ENCODE results near the gene ARHGAP26.
A peak's percentile ranks its signal among the peaks of the same experiment; 100 is the strongest.

The ARHGAP26 gene

DNA sequence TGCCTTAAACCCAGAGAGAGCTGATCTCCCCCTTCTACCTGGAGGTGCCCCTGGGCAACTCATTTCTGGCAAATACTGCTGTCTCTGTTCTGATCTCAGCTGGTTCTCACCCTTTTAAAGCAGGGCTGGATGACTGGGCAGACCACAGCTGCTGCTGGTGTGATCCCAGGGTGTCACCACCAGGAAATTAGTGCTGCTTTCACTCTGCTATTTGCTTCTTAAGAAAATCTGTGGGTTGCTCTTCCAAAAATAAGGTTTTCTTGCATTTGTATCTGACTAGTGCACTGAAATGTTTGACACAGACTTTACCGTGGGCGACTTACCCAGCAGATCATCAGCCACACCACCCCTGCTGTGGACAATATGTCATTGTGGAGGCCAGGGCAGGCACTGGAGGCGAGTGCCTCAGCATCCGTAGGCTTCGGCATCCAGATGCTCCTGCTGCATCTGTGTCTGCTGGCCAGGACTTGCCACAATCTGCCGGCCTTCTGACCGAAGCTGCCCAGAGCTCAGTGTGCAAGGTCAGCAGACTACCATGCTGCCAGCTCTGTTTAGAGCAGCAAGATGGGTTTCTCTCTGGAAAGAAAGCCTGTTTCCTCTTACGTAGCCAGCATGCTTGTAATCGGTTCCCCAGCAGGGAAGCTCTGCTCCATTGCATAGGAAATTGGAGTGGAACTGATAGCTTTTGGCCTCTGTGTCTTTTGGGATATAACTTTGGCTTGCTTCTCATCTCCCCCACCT lies 13.6 kb downstream of the ARHGAP26 start:
- DNase-seq (ENCODE audit: low spot score): peak; percentile 72

DNA sequence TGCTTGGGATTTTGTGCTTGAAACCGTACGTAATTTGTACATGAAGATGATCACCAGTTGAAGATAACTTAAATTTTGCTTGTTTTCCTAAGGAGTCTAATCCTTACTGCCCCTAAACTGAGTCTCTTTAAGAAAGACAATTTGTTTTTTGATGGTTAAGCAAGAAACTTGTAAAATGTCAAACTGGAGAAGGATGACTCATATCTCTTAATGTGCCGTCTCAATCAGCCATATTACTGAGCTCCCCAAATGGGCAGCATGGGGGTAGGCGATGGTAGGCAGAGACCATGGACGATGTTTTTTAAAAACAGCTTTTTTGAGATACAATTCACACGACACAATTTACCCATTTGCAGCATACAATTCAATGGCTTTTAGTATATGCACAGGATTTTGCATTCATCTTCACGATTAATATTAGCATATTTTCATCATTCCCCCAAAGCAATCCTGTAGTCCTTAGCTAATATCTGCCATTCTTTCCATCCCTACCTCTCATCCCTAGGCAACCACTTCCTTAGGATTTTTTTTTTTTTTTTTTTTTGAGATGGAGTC lies 14.3 kb downstream of the ARHGAP26 start:
- DNase-seq (ENCODE audit: low spot score): no peak

DNA sequence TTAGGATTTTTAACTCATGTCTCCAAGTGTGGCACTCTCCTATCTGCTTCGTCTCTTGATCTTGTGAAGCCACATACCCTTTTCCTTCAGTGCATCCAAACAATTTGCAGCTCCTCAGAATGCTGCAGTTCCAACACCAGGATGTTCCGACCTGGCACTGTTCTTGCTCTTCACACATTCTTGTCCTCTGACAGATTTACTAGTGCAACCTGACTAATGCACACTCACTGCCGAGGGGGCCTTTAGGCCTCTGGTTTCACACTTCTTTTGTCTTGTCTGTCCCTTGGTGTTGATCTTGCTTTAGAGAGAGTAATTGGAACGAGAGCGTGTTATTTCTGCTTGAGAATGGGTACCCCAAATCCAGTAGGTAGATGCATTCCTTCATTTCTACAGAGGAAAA lies 15.0 kb downstream of the ARHGAP26 start:
- no peak for DNase-seq (ENCODE audit: low spot score)

DNA sequence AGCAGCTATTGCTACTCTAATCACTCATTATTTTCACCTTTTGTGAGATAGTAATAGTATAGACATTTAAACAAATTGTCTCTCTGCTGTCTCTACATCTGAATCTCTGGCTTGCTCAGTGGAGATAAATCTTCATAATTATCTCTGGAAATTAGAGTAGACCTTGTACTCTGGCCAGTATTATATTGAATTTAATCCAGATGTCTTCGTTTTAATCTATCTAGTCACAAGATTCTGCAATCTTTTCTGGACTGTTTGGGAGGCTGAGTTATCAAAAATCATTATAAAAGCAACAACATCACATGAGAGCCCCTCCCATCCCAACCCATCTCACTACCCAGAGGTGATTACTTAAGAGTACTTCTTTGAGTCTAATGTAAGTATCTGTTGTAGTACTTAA lies 19.0 kb downstream of the ARHGAP26 start:
- DNase-seq (ENCODE audit: low spot score): no peak

DNA sequence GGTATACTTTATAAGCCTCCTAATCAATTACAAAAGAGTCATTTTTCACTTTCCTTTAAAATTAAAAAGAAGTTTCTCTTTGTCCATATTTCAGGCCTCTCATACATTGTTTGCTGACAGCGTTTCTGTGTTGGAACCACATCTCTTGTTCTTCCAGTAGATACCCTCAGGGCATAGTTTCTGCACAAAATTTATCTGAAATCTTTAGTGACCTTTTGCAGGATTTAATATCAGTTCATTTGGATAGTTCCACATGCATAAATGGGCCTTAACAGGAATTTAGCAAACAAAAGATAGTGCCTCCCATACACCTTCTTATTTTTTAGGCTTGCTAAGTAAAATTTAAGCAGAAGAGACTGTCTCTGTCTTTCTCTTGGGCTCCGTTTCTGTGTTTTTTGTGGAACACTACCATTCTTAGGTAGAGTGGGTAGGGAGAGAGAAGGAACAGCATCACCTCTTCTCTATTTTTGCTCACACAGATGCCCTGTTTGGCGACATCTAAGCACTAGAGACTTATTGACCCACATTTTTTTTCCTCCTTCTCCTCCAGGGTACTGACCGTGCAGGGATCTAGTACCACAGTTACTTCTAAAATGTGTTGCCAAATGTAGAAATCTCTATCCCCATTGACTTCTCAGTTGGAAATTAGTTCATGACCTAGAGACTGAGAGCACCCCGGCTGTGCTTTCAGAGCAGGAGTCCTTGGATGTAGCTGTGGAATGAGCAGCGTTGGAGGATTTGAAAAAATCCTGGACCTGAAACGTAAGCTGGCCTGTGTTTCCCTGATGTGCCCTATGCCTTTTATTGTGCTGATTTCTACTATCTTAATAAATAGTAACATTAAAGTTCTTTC lies 22.1 kb downstream of the ARHGAP26 start:
- DNase-seq (ENCODE audit: low spot score): no peak

DNA sequence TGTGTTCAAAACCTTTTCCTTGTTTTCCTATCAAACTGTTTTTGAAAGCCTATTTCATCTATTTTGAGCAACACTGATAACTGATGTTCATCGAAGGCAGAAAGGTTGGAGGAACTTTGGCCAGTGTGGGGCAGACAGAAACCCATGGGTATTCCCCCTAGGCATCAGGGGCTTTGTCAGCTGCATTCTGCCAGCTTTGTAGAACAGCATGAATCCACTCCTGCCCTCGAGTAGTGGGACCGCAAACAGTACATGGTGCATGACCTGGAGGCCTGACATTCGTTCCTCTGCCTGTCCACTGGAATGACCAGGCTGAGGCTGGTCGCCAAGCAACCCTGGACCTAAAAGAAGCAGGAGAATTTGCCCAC lies 22.7 kb downstream of the ARHGAP26 start:
- no peak for DNase-seq (ENCODE audit: low spot score)

DNA sequence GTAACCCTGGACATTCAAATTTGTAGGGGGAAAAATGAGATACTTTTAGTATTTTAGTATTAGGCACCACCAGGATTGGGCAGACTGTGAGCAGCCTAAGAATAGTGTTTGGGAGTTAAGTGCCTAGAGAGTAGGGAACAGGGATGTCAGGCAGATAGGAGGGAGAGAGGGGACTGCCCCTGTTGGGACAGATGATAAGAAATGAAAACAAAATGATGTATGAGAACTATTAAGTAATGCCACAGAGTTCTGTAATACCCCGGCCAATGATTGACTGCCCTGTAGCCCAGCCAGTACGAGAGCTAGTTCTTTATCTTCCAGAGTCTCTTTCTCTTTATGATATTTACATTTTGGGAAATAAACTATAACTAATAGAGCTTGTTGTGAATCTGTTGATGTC lies 24.4 kb downstream of the ARHGAP26 start:
- no peak for DNase-seq (ENCODE audit: low spot score)

DNA sequence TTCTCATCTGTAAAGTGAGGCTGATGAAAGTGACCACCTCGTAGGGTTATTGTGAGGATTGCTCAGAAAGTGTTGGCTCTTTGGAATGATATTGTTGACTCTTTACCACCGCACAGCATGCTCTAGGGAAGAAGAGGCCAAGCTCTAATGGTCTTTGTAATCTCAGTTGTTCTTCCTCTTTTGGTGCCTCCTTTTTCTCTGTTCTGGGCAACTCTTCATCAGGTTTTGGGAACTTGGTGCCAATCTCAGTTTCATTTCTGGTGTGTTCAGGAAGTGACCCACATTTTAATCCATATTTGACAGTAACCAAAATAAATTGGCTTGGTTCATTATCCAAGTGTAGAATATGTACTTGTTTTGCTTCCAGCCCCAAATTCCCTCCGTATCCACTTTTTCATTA lies 25.1 kb downstream of the ARHGAP26 start:
- no peak for DNase-seq (ENCODE audit: low spot score)

DNA sequence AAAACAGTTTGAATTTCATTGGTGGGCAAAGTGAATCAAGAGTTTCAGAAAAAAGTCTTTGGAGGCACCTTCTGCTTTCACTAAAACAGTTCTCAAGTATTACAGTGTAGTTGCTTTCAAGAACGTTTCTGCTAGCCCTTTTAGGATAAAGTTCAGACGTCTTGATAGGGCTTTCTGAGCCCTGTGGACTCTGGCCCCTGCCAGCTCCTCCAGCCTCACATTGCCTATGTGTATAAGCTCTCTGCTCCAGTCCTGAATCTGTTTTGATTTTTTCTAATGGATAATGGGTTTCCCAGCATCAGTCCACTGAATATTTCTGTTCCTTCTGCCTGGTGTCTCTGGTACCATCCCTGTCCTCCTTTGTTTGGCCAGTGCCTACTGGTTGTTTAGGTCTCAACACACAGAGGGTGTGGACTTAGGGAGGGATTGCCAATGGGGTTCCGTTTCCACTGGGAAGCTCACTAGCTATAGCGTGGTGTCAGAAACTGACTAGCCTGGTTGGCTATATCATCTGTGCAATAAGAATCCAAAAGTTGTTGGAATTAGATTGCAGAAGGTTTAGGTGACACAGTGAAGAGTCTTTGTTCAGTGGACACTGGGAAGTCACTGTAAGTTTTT lies 26.4 kb downstream of the ARHGAP26 start:
- DNase-seq (ENCODE audit: low spot score): no peak

DNA sequence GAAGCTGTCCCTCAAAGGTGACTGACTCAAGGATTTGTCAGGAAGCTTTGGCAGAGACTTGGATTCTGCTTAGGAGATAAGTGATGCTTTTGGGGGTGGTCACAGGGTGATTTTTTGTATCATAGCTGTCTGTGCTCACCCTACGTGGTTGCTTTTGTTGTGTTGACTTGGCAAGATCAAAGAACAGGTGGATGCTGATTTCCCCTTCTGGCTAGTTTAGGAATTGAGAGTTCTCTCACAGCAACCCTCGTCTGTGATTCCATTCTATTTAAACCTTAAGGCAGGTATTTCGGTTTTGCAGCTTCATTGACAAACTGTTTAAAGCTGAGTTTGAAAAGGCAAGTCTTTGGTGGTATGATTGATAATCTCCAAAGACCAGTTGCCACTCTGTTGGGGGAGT lies 27.2 kb downstream of the ARHGAP26 start:
- no peak for DNase-seq (ENCODE audit: low spot score)

DNA sequence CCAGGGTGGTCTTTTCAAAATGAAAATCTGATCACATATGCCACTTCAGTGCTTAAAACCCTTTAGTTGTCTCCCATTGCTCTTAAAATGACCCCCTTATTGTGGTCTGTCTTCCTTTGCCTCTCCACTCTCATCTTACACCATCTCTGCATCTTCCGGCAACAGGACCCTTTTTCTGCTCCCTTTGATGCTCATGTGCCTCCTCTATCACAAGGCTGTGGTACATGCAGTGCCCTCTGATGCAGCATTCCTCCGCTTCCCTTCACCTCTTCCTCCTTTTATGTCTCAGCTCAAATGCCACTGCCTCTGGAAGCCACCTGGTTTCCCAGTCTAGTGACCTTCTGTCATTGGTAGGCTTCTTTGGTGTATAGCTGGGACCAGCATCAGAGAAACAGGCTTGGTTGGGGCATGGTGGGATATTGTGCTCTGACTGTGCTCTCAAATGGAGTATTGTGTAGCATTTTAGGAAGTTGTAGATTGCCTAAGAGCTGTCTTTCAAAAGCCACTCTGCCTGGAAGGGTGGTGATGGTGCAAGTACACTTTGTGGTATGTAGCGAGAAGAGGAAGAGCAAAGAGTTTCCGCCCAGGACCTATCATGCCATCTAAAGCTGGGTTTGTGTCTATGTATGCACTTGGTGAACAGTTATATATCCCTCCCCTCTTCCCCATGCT lies 28.1 kb downstream of the ARHGAP26 start:
- DNase-seq (ENCODE audit: low spot score): peak; percentile 48

DNA sequence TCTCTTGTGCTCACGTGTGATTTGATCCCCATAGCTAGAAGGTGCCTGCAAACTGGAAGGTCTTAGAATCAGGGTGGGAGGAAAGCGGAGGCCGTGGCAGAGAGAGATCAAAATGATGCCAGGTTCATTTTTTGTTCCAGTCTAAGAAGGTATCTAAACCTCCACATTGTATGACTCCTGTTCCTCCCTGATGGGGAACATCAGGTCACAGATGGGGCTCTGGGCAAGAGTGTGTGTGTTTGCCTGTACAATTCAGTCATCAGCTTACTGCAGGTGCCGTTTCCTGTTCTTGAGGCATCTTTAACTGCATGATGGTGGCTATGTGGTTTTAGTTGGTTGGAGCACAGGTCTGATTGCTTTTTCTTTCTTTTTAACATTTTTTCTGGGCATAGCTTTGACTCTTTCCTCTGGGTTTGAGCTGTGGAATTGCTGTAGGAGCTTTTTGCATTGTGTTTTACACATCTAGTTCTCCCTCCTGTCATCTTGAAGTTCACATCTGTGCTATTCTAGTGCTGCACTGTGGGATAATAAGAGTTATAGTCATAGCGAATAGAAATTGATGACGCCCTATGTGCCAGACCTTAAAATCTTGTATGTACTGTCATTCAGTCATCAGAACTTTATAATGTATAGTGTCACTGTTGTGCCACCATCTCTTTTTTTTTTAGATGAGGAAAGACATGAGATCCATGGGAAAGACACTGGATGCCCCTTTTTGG lies 30.8 kb downstream of the ARHGAP26 start:
- peak; percentile 58 for DNase-seq (ENCODE audit: low spot score)

DNA sequence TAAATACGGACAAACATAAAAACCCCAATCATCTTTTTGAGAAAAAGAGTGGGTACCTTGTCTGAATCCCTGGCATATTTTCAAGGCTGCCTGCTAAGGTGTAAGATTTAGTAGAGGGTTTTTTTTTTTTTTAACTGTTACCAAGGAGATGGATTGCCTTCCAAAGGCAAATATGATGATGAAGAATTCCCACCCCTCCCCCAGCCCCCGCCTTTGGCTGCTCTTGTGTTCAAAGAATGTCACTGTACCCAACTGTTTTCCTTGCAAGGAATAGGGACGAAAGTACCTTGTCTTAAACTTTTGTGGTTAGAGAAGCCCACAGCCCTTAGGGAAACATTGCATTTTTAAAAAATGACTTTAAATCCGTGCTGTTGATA lies 31.3 kb downstream of the ARHGAP26 start:
- no peak for DNase-seq (ENCODE audit: low spot score)

DNA sequence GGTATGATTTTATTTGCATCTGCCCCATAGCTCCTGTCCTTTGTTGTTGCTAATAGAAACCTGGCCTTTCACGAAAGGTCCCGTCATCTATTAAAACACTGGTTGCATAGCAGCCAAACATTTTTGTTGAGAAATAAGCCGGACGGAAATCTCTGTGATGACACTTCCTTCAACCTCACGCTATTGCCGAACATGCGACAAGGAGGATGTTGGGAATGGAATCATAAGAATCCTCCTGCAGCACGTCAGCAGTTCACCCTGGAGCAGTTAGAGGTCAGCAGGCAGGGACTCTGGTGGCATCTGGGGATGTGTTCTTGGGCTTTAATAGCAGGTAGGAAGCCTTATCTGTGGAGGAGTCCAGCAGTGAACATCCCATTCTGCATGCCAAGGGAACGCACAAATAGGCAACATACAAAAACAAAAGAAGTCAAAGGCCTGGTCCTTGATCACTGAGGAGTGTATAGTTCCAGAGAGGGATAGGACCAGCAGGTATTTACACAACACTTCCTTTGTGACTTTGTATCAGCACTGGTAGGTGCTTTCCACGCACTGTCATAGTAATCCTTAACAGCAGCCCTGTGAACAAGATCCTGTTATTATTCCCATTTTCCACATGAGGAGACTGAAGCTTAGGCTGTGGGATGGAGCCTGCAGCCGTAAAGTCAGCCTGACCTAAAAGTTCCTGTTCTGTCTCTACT lies 33.4 kb downstream of the ARHGAP26 start:
- DNase-seq (ENCODE audit: low spot score): no peak

DNA sequence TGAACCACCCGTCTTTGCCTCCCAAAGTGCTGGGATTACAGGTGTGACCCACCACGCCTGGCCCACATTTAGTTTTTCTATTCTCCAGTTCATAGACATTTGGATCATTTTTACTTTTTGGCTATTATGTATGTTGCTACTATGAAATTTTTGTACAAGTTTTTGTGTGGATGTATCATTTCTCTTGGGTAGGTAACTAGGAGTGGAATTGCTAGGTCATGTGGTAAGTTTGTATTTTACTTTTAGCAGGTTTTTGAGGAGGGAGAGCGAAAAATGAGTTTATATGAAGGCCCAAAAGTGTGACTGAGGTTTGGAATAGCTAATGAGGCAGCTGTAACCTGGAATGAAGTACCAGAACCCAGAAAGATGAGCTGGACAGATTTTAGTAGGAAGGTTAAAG lies 35.2 kb downstream of the ARHGAP26 start:
- no peak for DNase-seq (ENCODE audit: low spot score)

DNA sequence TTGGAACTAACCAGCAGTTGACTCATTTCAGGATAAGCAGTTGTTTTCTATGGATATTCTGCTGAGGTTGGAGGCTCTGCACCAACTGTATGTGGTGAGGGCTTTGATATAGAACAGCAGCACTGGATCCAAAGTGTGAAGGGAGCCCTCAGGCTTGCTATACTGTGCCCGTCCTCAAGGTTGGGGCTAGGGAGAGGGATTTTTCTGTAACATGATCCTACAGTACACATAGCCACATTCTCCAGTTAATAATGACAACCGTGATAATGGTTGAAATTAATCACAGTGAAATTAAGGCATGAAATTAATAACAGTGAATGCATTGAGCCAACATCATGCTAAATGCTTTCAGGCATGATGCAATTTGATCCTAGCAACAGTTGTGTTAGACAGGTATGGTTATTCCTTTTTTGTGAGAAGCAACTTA lies 36.7 kb downstream of the ARHGAP26 start:
- no peak for DNase-seq (ENCODE audit: low spot score)

DNA sequence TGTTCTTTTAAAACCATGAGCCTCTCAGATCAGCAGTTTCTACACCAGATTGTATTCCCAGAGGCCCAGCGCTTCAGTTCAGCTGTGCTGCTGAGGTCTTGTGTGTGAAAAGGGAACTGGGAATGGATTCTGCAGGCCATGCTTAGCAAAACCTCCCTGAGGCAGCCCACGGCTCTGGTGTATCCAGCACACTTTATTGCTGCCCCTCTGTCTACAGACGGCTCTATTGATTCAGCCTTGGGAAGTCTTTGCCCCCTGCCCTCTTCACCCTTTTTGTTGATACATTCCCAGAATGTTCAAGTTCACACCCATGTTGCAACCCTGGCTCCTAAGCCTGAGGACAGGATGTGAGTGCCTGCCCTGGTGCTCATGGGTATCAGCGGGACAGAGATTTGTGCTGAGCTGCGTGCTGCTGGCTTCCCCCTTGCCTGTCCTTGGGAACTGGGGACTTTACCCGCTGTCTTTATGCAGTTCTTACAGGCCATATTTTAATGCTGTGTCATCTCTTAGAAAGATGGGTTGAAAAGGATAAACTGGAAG lies 37.3 kb downstream of the ARHGAP26 start:
- DNase-seq (ENCODE audit: low spot score): no peak

DNA sequence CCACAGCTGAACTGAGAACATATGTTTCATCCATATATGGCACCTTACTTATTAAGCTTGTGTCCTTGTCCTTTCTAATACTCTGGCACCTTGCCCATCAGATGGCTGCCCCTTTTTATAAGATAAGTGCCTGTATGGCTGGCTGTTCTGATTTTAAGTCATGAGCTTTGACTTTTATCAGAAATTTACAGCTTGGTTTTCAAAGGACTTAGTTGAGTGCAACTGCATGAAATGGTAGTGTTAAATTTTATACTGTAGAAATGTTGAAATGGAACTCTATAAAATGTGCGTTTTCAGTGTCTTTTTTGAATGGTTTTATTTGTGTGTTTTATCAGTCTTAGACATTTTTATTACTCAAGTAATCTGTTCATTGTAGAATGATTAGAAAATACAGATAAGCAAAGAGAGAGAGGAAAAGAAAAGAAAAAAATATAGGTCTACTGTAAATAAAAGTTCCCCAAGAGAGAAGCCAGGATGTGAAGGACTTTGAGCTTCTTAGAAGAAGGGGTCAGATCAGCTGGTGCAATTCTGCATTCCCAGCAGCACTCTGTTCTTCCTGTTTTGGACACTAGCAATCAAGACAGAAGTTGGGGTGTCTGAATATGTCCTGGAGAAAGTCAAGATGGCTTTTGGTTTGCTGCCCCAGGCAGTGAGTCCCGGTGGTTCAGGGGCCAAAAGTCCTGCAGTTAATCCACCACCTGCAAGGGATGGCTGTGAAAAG lies 38.9 kb downstream of the ARHGAP26 start:
- DNase-seq (ENCODE audit: low spot score): no peak

DNA sequence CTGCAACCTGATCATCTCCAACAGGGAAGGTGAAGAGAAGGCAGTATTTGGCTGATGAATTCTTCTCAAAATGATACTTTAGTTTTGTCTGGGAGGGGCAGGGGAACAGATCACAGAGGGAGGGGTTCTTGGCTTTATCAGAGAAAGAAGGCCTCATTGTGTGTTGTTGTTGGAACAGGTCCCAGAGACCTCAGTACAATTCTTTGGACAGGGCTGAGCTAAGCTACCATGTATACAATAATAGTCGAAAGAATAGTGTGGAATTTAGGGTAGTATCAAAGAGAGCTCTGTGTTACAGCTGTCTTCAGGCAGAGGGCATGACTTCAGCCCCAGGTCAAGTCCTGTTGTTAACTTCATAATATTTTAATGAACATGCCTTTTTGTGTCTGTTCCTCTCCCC lies 39.9 kb downstream of the ARHGAP26 start:
- DNase-seq (ENCODE audit: low spot score): no peak

DNA sequence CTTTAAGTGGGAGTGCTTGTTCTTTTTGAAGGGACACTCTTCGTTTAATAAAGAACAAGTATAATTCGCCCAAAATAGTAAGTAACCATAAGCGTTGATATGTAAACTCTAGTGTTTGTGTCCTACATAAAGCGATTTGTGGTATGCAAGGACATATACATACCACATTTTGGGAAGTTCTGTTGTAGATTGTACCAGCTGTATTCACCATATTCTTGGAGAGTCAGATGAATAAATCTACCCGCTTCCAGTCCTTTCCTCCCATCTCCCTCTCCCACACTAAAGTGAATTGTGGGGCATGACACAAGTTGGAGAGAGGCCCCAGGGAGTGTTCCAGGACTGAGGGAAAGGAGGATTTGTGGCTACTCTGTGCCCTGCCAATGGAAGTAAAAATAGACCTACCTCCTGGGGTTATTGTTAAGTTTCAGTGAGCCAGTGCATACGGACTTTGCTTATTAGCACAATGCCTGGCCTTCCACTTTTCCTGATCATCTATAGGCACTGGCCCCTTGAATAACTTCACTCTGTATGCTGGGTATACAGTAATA lies 40.6 kb downstream of the ARHGAP26 start:
- DNase-seq (ENCODE audit: low spot score): no peak
